Myocyte (in vitro differentiated cells): Measurements from ENCODE around the gene OBP2A. TPM values are rescaled to one million over a fixed set of nuclear protein-coding genes. Genes with fewer than 3 reads are reported as not detected.

ENCODE experiments used
- DNase-seq: peaks from one replicate; pipeline ENCODE4 v3.0.0-alpha.2; 2012; ENCODE audit warnings: low read depth
- total RNA-seq: library from RNA; depleted of rRNA; stranded (reverse); fragments of >200 nt; gene quantifications from 2 replicates; pipeline ENCODE4 v1.2.3, GENCODE V29; 2014

OBP2A gene
- total RNA-seq, 1 donor from 2014 or later = not detected

GRCh38 chr9:135577256-135577655 lies 31.3 kb downstream of the OBP2A start:
- DNase-seq = no peak

- no peak for DNase-seq
Measured at GRCh38 chr9:135579356-135579755, 33.4 kb downstream of the OBP2A start.

- no peak for DNase-seq
Measured at GRCh38 chr9:135579889-135580660, 34.1 kb downstream of the OBP2A start.

- no peak for DNase-seq
Measured at GRCh38 chr9:135580664-135581380, 34.9 kb downstream of the OBP2A start.

- DNase-seq = no peak
Measured at GRCh38 chr9:135581636-135582426, 35.9 kb downstream of the OBP2A start.

GRCh38 chr9:135582541-135582940 lies 36.6 kb downstream of the OBP2A start:
- DNase-seq = no peak

- no peak for DNase-seq
Measured at GRCh38 chr9:135582966-135583687, 37.2 kb downstream of the OBP2A start.

- DNase-seq = no peak
Measured at GRCh38 chr9:135583688-135584011, 37.7 kb downstream of the OBP2A start.

GRCh38 chr9:135584371-135584770 lies 38.4 kb downstream of the OBP2A start:
- no peak for DNase-seq

GRCh38 chr9:135584934-135585333 lies 39.0 kb downstream of the OBP2A start:
- no peak for DNase-seq

GRCh38 chr9:135586601-135587109 lies 40.7 kb downstream of the OBP2A start:
- DNase-seq = no peak

GRCh38 chr9:135587658-135588057 lies 41.7 kb downstream of the OBP2A start:
- DNase-seq = peak; percentile 3

GRCh38 chr9:135588371-135588770 lies 42.4 kb downstream of the OBP2A start:
- no peak for DNase-seq

- no peak for DNase-seq
Measured at GRCh38 chr9:135588886-135589595, 43.1 kb downstream of the OBP2A start.

GRCh38 chr9:135589596-135590485 lies 43.9 kb downstream of the OBP2A start:
- DNase-seq = no peak

- no peak for DNase-seq
Measured at GRCh38 chr9:135590486-135591079, 44.7 kb downstream of the OBP2A start.

- DNase-seq = no peak
Measured at GRCh38 chr9:135591506-135592330, 45.8 kb downstream of the OBP2A start.

GRCh38 chr9:135592331-135592590 lies 46.3 kb downstream of the OBP2A start:
- DNase-seq = no peak
